ENCODE data around the gene POR.

The POR gene

GRCh38 chr7:75955331-75955955 lies 40.5 kb downstream of the POR start:
- DNase-seq = no peak

GRCh38 chr7:75957021-75957736 lies 42.2 kb downstream of the POR start:
- no peak for DNase-seq

- no peak for DNase-seq
These were observed 44.0 kb downstream of the POR start for GRCh38 chr7:75958802-75959543.

GRCh38 chr7:75960372-75960771 lies 45.4 kb downstream of the POR start:
- no peak for DNase-seq

- DNase-seq = no peak
These were observed 46.3 kb downstream of the POR start for GRCh38 chr7:75961218-75961617.

GRCh38 chr7:75962607-75963380 lies 47.8 kb downstream of the POR start:
- DNase-seq = no peak

GRCh38 chr7:75963381-75963995 lies 48.5 kb downstream of the POR start:
- no peak for DNase-seq

GRCh38 chr7:75965617-75966016 lies 50.7 kb downstream of the POR start:
- DNase-seq = no peak

GRCh38 chr7:75966190-75966961 lies 51.4 kb downstream of the POR start:
- DNase-seq = no peak

- no peak for DNase-seq
These were observed 52.1 kb downstream of the POR start for GRCh38 chr7:75967055-75967454.

- no peak for DNase-seq
These were observed 52.6 kb downstream of the POR start for GRCh38 chr7:75967487-75967997.

- DNase-seq = no peak
These were observed 53.1 kb downstream of the POR start for GRCh38 chr7:75968012-75968411.

- no peak for DNase-seq
These were observed 53.6 kb downstream of the POR start for GRCh38 chr7:75968561-75969001.

- no peak for DNase-seq
These were observed 54.2 kb downstream of the POR start for GRCh38 chr7:75969182-75969581.

GRCh38 chr7:75969704-75970498 lies 54.9 kb downstream of the POR start:
- no peak for DNase-seq

- no peak for DNase-seq
These were observed 56.5 kb downstream of the POR start for GRCh38 chr7:75971309-75971960.

- no peak for DNase-seq
These were observed 57.2 kb downstream of the POR start for GRCh38 chr7:75971961-75972763.

- DNase-seq = no peak
These were observed 62.8 kb downstream of the POR start for GRCh38 chr7:75977743-75978142.

GRCh38 chr7:75979759-75980429 lies 64.9 kb downstream of the POR start:
- DNase-seq = no peak

Data from activated naive CD4-positive, alpha-beta T cell (primary cell).